Measurements from ENCODE around the gene PDLIM5.
"Not testable (repeated sequence)": the region's sequence is repeated elsewhere in the genome, so short reads cannot be mapped to it uniquely, and the experiment has no call there.

Gene PDLIM5

GRCh38 chr4:94595880-94596483 lies 144.2 kb downstream of the PDLIM5 start:
- DNase-seq (ENCODE audit: low read depth) = peak; percentile 26

- no peak for DNase-seq (ENCODE audit: low read depth)
Observed at GRCh38 chr4:94598758-94599157, 147.0 kb downstream of the PDLIM5 start.

DNA sequence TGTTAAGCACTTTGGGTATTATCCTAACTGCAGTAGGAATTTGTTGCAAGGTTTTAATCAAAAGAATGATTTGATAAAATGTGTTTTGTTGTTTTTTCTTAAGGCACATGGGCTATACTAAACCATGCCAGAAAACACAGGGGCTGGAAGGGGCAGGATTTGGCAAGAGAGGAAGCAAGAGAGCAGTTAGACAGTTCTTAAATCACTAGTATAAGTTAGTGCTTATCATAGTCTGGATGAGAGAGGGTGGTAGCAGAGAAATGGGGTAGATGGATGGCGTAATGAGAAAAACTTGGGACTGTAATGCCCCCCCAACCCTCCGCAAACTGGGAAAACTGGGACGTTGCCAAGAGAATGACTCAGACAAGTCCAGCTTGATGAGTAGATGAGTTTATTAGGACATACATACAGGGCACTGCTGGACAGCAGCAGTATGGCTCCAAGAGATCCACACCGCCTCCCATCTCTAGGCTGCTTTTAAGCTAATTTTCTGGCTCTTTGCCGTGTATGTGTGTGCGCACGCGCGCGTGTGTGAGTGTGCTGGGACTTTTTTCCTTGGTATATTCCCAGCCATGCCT lies 151.5 kb downstream of the PDLIM5 start:
- DNase-seq (ENCODE audit: low read depth) = peak; percentile 19

DNA sequence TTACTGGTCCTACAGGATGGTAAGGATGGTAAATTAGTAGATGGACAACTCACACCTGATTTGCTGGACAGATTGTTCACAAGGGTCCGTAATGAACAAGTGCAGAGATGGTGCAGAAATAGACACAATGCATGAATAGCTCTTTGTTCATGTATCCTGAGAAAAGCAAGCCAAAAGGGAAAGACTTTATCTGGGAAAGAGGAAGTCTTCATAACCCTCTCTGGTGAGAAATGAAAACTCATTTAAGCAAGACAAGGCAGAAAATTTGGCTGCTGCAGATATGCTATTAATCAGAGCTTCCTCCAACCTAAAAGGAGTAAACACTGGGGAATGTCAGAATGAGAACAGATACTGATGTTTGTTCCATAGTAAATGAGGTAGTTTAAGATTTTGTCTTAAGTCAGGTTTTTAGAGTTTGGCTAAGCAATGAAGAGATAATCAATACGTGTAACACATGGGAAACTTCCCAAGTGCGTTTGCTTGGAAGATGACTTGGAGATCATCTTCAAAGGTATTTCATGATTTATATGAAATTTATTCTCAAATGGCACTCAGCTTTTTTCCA lies 153.6 kb downstream of the PDLIM5 start:
- no peak for DNase-seq (ENCODE audit: low read depth)

- DNase-seq (ENCODE audit: low read depth) = no peak
Observed at GRCh38 chr4:94610145-94610544, 158.4 kb downstream of the PDLIM5 start.

DNA sequence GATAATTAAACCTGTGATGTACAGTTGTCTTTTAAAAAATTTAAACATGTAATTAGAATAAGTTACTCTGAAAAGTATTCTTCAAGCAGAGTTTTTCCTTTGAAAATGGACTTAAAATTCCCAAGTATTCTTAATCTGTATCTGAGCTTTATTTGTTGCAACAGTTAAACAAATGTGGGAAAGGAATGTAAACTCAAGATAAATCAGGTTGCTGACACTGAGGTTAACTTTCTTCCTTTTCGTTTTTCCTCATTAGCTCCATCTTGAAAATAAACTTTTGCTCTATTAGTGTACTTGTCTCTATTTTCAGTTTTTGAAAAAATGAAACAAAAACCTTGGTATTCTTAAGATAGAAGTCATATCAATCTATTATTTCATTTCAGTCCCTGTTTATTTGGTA lies 161.5 kb downstream of the PDLIM5 start:
- no peak for DNase-seq (ENCODE audit: low read depth)

DNA sequence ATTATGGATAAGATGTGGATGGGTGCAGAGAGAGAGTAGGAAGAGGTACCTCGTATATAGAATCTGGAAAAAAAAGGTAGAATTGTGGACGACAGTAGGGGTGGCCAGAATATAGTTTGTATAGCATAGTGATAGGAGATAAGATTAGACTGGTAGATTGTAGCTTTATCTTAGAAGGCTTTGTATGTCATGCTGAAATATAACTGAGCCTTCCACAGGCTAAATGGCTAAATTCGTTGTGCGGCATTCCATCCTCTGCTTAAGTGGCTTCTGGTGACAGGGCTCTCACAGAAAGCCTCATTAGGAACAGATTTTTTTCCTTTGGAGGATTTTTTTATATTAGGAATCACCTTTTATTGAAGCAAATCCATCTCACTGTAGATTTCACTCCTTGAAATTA lies 163.7 kb downstream of the PDLIM5 start:
- DNase-seq (ENCODE audit: low read depth) = no peak

GRCh38 chr4:94621491-94622080 lies 169.8 kb downstream of the PDLIM5 start:
- no peak for DNase-seq (ENCODE audit: low read depth)

DNA sequence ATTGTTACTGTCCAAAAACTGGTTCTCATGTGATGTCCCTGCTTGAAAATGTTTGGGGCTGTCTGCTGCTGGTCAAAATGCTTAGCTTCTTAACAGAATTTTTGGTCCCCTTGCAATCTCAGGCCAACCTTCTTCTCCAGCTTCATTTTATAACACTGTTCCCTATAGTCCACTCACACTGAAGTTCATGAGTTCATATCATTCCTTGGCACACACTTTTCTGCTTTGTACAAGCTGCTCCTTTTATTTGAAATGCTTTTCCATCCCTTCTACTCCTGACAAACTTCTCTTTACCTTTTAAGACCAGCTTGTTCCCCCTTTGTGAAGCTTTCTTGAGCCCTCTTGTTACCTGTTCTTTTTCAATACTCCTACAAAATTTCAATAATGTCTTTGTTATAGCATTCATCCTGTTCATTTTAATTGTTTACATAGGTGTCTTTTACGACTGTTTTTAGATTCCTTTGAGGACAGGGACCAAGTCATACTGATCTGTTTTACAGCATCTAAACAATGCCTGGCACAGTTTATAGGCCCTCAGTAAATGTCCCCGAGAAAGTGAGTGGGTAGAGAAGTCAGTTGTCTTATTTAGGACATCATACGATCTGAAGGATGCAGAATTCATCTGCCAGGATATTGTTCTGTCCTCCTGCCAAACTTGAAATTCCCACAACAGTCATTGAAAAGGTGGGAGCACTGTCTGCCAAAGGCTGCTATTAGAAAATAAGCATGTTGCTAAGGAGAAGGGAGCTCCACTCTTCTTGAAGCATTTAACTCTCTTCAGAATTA lies 171.6 kb downstream of the PDLIM5 start:
- DNase-seq (ENCODE audit: low read depth) = no peak

- no peak for DNase-seq (ENCODE audit: low read depth)
Observed at GRCh38 chr4:94626942-94627341, 175.2 kb downstream of the PDLIM5 start.

GRCh38 chr4:94629058-94629457 lies 177.3 kb downstream of the PDLIM5 start:
- not testable (repeated sequence) for DNase-seq (ENCODE audit: low read depth)

GRCh38 chr4:94629837-94630236 lies 178.1 kb downstream of the PDLIM5 start:
- DNase-seq (ENCODE audit: low read depth) = no peak

- no peak for DNase-seq (ENCODE audit: low read depth)
Observed at GRCh38 chr4:94634271-94634670, 182.5 kb downstream of the PDLIM5 start.

GRCh38 chr4:94635177-94635576 lies 183.4 kb downstream of the PDLIM5 start:
- no peak for DNase-seq (ENCODE audit: low read depth)

- no peak for DNase-seq (ENCODE audit: low read depth)
Observed at GRCh38 chr4:94636004-94636403, 184.3 kb downstream of the PDLIM5 start.

DNA sequence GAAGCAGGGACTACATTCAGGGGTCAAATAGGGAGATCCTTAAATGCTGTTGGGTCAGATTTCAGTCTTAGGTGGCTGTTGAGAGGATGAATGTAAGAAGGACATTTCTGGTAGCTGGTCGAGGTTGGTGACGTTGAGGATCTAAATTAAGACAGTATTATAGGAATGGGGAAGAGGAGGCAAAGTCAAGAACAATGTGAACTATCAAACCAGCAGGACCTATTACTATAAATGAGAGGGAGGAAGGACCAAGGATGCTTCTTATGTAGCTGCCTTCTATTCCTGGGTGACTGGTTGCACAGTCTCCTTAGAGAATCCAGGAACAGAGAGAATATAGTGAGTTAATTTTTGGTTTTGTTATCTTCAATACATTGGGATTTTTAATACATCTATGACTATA lies 187.6 kb downstream of the PDLIM5 start:
- no peak for DNase-seq (ENCODE audit: low read depth)

DNA sequence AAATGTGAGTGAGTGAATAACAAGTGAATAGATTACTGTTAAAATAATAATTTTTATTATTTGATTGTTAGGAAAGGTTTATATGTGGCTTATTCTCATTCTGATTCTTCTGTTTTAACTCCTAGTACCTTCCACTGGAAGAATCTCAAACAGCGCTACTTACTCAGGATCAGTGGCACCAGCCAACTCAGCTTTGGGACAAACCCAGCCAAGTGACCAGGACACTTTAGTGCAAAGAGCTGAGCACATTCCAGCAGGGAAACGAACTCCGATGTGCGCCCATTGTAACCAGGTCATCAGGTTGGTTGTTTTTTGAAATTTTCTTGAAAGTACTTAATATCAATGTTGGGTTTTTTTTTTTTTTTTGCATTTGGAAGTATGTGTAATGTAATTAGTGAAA lies 188.4 kb downstream of the PDLIM5 start:
- DNase-seq (ENCODE audit: low read depth) = no peak

GRCh38 chr4:94641702-94642560 lies 190.2 kb downstream of the PDLIM5 start:
- no peak for DNase-seq (ENCODE audit: low read depth)

- no peak for DNase-seq (ENCODE audit: low read depth)
Observed at GRCh38 chr4:94642561-94642866, 190.8 kb downstream of the PDLIM5 start.

- DNase-seq (ENCODE audit: low read depth) = no peak
Observed at GRCh38 chr4:94648699-94649098, 197.0 kb downstream of the PDLIM5 start.

DNA sequence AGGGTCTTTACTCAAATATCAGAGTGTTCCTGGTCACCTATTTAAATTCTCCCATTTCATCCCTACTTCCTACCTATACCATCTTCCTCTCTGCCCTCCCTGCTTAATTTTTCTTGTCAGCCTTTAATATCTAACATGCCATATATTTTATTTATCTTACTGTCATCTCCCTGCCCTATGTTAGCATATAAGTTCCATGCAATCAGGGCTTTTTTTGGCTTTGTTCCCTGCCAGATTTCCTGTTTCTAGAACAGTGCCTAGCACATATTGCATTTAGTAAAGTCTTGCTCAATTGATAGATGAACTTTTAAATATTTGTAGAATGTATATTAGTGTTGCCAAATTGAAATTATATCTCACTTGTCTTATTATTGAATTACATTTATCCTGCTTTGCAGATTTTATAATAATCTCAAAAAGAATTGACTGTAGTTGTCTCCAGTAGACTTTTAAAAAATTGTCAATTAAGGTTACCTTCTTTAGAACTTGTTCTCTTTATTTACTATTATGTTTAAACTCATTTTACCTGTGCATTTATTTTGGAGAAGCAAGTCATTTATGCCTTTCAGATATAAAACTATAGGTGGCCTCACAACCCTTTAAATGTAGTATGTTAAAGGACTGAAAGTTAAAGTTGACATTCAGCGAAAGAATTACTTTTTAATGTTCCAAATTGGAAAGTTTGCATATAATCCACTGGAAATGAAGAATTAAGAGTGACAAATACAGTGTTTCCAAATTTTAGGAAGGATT lies 197.8 kb downstream of the PDLIM5 start:
- no peak for DNase-seq (ENCODE audit: low read depth)

Measured in stromal cell of bone marrow (primary cell).